K562 (cell line): ENCODE results near the gene UNC13A. TPM values are rescaled to one million over a fixed set of nuclear protein-coding genes. Genes with fewer than 3 reads are reported as not detected.

Source experiments
- CBFB ChIP-seq: sonication (generic); formaldehyde crosslinking; IDR thresholded peaks from 2 replicates; pipeline ENCODE4 v1.4.0; 2020; ENCODE audit warnings: mild to moderate bottlenecking, missing genetic modification reagents
- CHD7 ChIP-seq: fragments of 200-600 bp; sonication (generic); IDR thresholded peaks from one replicate; pipeline ENCODE4 v1.6.1; 2012; ENCODE audit warnings: mild to moderate bottlenecking, low read depth, low read length, inconsistent platforms
- ETS1 ChIP-seq: conservative IDR thresholded peaks from 2 replicates; pipeline ENCODE4 v1.6.1; 2011; ENCODE audit warnings: low read depth, mild to moderate bottlenecking, low read length; ENCODE audit not compliant: control insufficient read depth
- FOXA3 ChIP-seq, 2 experiments: fragments of 450-650 bp in 1 of 2; sonication (generic) in 1 of 2; formaldehyde crosslinking; IDR thresholded peaks in 1 of 2; conservative IDR thresholded peaks in 1 of 2; 2 replicates each; pipeline versions ENCODE4 v1.4.0 to v1.8.0; 2020 to 2022; ENCODE audit warnings: mild to moderate bottlenecking in 2 of 2, missing genetic modification reagents in 1 of 2
- GTF2E2 ChIP-seq: fragments of 200-800 bp; sonication (Bioruptor generic); IDR thresholded peaks from 2 replicates; pipeline ENCODE4 v1.6.1; 2016; ENCODE audit warnings: missing genetic modification characterization, missing compliant biosample characterization
- TBP ChIP-seq: optimal IDR thresholded peaks from 2 replicates; pipeline ENCODE3; 2011; ENCODE audit warnings: low read depth, low read length, improper control_type of control experiment
- THRB ChIP-seq: fragments of 450-650 bp; formaldehyde crosslinking; conservative IDR thresholded peaks from 2 replicates; pipeline ENCODE4 v1.4.0; 2022; ENCODE audit warnings: mild to moderate bottlenecking, missing genetic modification characterization
- ZBTB9 ChIP-seq: fragments of 450-650 bp; formaldehyde crosslinking; IDR thresholded peaks from 2 replicates; pipeline ENCODE4 v1.4.0; 2020; ENCODE audit warnings: mild to moderate bottlenecking, moderate library complexity
- ZNF197 ChIP-seq: fragments of 200-800 bp; sonication (Bioruptor generic); IDR thresholded peaks from 2 replicates; pipeline ENCODE4 v1.6.1; 2016; ENCODE audit warnings: low read depth, missing genetic modification characterization, missing compliant biosample characterization
- polyA plus RNA-seq, 8 experiments: library from polyadenylated mRNA; depleted of rRNA in 4 of 8; stranded (reverse) in 5 of 8; unstranded in 3 of 8; fragments of >200 nt; fragmentation: Nextera tagmentation in 2 of 8; fragmentation: Illumina TruSeq in 1 of 8; extraction: Ambion mirVana in 2 of 8; extraction: Trizol in 1 of 8; gene quantifications; 2 replicates each; pipeline versions ENCODE4 v1.2.1 to v1.2.3, GENCODE V29; 2011 to 2014; ENCODE audit warnings: inconsistent platforms in 1 of 8, missing spikeins in 1 of 8
- total RNA-seq, 7 experiments: library from RNA; depleted of rRNA in 6 of 7; stranded (reverse); fragments of >200 nt in 6 of 7; fragmentation: Illumina TruSeq in 2 of 7; extraction: Trizol in 2 of 7; gene quantifications; 2 replicates each; pipeline versions ENCODE4 v1.2.1 to v1.2.3, GENCODE V29; 2011 to 2021; ENCODE audit warnings: low replicate concordance in 1 of 7

The UNC13A gene
- total and polyA plus RNA-seq, 9 of the 15 experiments (the other 6 are each of a cell fraction or from before 2014, with no cell fraction given), result 0.03 to 1.0 (median 0.25) TPM

GRCh38 chr19:17616961-17617806 is 71.0 kb downstream of the UNC13A start (continued):
- TF ChIP-seq CHD7 (no peak), FOXA3 (CRISPR knock-in tag; conservative IDR thresholded peaks at IDR 0.05 in 1 of 2, IDR thresholded peaks at IDR 0.05 in 1 of 2) (no peak), THRB (CRISPR knock-in tag) (no peak), TBP (no peak), ZNF197 (CRISPR knock-in tag) (no peak), ZBTB9 (CRISPR knock-in tag) (no peak), CBFB (no peak), ETS1 (no peak), GTF2E2 (no peak)
